SIG-M5 (cell line): Measurements from ENCODE around the gene NDRG4.

Experiments used
- DNase-seq: peaks from one replicate; lab custom pipeline; 2025; lab: John Stamatoyannopoulos, UW

NDRG4 gene

DNA sequence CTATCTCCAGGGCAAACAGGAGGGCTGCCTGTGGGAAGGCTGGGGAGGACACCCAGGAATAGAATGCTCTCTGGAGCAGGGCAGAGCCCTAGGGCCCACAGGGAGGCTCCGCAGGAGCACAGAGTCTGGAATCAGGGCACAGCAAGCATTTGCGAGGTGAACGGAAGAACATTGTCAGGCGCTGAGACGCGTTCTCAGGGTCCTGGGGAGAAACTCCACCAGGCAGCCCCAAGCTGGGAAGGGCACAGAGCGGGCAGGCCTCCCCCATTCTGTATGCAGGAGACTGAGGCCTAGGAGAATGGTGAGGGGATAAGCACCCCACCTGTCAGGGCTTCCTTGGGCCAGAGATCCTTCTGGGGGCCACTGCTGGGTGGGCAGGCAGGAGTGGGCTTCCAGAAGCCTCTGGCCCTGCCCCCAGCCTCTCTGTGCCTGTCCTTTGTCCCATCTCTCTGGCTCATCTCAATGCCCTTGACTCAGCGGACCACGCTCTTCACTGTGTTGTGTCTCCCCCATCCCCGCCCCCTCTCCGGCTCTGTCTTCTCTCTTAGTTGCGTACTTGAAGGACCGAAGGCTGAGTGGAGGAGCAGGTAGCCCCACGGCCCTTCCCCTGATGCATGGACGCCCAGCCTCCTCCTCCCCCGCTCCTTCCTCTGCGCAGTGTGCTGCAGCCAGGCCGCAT lies 10.3 kb downstream of the NDRG4 start:
- no peak for DNase-seq

DNA sequence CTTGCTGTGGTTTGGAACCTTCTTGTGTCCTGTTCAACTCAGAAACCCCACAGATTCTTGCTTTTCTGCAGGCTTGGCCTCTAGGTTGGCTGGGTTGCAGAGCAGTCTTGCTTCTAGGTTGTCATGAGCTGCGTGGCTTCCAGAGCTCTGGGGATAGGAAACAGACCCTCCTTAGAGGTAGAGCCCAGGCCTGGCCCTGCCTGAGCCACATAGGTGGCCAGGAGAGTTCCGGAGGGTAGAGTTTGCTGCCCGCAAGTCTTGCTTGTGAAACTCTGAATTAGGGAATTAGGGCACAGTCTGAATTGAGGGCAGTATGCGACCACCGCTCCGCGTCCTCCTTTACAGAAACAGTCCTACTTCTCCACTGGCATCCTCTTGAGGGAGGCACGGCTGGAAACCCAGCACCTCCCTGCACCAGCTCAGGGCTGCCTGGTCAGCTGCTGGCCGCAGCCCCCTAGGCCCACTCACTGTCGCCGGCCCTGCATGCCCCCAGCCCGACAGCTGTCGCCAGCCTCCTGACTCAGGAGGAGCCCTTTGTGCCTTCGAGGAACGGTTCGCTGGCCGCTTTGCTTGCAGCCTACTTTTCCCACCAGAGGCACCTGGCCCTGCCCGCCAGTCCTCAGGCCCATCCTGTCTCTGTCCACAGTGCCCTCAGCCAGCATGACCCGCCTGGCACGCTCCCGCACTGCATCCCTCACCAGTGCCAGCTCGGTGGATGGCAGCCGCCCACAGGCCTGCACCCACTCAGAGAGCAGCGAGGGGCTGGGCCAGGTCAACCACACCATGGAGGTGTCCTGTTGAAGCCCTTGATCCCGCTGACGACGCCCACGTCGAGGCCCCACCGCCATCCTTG lies 11.1 kb downstream of the NDRG4 start:
- DNase-seq: no peak

DNA sequence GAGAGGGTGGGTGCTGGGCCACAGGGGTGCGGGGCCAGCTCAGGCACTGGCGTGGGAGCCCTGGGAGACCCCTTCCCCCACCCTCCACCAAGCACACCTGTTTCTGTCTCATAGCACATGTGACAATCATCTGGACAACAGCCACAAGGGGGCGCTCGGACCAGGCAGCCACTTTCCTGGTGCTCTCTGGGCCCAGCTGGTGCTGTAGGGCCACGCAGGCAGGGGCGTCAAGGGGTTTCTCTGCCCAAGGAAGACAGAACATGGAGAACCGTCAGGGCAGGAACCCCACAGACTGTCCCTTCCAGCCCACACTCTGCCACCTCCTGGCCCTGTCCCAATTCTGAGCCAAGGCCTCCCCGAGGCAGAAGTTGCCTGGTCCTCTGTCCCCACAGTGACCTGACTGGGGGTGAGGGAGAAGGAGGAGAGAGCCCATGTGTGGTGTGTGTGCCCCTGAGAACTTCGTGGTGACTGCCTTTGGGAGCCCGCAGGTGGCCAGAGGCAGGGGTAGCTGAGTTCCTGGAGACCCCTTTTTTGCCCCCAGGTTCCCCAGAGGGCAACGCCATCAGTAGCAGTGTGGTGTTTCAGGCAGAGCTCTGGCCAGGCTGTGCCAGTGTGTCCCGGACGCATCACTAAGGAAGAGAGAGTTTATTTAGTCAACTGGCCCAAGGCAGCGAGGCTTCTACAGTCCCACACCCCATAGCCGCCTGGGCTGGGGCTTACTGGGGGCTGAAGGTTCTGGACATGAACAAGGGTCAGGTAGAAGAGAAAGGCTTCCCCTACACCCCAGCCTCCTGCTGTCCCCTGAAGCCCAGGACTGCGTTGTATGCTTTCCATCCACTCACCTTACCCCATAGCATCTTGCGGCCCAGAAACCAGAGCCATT lies 12.2 kb downstream of the NDRG4 start:
- DNase-seq: no peak

DNA sequence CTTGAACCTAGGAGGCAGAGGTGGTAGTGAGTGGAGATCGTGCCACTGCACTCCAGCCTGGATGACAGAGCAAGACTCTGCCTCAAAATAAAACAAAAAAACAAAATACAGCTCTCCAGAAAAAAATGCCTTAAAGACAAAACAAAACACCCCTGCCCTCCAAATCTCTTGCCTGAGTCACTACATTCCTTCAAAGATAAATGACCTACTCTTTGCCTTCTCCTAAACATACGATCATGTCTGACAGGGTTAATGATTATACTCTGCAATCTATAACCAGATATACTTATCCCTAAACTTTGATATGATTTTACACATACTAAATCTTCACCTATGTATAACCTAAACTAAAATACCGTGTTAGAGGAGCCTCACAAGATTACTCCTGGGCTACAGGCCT lies 13.9 kb downstream of the NDRG4 start:
- no peak for DNase-seq

DNA sequence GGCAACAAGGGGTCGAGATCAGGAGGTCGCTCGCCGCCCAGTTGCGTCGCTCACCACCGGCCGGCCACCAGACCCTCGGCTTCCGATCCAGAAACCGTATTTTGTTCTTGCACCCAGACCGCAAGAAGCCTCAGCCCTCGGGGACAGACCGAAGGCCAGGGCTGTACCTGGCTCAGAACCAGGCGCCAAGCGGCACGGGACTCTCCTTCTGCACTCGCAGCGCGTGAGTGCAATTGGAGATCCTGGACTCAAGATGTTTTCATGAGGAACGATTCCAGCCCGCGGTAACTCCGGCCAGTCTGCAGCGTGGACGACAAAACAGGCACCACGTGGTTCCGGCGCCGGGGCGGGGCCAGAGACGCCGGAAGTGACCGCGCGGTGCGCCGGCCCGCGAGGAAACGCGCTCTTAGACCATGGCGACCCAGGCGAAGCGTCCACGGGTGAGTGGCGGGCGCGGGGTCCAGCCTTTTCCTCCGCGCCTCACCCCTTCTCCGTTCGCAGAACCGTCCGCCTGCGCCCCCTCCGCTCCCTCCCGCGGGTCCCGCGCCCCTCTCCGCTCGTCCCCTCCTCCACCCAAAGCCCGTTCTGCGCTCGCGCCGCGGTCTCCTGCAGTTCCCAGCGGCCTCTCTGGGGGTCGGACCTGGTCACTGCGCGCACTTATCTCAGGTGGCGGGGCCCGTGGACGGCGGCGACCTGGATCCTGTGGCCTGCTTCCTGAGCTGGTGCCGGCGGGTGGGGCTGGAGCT lies 15.4 kb downstream of the NDRG4 start, which contains the start of gene SETD6:
TSS of gene SETD6 (plus strand) at position 393 of the 746 bp plus-strand sequence. CDS start at position 414, 21 bp downstream.
- no peak for DNase-seq

DNA sequence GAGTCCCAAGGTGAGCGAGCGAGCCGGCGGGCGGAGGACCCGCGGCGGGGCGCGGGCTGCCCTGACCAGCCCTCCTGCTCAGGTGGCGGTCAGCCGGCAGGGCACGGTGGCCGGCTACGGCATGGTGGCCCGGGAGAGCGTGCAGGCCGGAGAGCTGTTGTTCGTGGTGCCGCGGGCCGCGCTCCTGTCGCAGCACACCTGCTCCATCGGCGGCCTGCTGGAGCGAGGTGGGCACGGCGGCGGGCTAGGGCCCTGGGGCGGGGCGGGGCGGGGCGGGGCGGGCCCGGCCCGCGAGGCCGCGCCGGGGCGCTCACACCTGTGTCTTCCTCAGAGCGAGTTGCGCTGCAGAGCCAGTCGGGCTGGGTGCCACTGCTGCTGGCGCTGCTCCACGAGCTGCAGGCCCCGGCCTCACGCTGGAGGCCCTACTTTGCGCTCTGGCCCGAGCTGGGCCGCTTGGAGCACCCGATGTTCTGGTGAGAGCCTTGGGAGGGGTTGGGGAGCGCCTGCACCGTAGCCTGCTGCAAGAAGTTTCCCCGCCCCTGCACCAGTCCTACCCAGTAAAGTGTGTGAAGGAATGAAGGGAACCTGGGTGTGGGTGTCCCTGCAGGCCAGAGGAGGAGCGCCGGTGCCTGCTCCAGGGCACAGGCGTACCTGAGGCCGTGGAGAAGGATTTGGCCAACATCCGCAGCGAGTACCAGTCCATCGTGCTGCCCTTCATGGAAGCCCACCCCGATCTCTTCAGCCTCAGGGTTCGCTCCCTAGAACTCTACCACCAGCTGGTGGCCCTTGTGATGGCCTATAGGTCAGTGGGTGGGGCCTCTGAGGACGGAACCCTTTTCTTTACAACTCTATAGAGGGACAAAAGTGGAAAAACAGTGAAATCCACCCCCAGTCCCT lies 16.2 kb downstream of the NDRG4 start:
- no peak for DNase-seq

DNA sequence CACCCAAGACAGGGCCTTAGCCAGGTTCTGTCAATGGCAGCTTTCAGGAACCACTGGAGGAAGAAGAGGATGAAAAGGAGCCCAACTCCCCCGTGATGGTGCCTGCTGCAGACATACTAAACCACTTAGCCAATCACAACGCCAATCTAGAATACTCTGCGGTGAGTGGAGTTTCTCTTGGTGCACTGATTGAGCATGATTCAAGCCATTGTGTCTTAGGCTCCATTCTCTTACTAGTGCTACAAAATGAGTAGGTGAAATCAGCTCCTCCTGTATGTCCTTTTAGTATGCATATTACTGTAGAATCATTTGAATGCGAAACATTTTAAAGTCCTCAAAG lies 16.8 kb downstream of the NDRG4 start:
- no peak for DNase-seq

DNA sequence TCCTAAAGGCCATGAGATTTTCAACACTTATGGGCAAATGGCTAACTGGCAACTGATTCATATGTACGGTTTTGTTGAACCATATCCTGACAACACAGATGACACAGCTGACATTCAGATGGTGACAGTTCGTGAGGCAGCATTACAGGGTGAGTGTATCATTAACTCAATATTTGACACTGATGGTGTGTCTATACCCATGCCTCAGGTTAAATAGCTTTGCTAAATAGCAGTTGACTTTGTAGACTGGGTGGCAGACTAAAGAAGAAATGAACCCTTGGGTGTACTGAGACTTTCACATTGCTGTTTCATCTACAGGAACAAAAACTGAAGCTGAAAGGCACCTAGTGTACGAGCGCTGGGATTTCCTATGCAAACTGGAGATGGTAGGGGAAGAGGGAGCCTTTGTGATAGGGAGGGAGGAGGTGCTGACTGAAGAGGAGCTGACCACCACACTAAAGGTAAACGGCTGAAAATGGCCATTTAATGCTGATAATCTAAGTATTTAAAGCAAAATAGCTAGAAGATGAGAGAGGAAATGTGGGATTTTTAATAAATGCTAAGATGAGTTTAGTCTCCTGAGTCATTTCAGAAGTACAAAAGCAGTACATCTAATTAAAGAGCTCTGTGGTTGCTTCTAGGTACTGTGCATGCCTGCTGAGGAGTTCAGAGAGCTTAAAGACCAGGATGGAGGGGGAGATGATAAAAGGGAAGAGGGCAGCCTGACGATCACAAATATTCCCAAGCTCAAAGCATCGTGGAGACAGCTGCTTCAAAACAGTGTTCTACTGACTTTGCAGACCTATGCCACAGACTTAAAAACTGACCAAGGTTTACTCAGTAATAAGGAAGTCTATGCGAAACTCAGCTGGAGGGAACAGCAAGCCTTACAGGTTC lies 18.4 kb downstream of the NDRG4 start:
- DNase-seq: no peak

DNA sequence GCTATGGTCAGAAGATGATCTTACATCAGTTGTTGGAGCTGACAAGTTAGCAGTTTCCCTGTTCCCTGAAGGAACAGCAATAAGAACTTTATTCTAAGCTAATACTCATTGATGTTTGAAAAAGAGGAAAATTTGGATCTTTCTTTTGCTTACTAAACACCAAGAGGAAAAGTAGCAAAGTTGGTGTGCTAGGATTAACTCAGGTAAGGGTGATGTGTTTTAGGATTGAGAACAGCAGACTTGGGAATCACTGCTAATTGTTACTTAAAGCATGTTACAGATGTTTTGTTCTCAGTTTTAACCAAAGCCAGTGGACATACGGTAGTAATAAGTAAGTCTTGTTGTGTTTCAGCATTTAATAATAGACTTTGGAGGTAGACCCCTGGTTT lies 19.0 kb downstream of the NDRG4 start:
- no peak for DNase-seq

DNA sequence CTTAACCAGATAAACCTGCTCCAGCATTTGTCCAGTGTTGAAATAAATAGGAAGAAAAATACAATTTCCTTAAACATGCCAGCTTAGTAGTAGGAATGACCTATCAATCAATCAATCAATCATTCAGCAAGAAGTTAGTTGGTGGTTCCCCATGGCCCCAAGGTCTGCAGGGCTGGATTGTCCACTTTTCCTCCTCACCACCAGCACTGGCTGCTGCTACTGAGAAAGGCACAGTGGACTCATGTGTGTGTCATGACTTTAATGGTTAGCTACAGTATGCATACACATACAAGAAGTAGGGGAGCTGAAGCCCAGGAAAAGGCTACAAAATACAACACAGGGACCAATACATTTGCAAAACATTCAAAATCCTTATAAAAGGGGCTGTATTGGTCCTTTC lies 19.8 kb downstream of the NDRG4 start:
- DNase-seq: no peak

DNA sequence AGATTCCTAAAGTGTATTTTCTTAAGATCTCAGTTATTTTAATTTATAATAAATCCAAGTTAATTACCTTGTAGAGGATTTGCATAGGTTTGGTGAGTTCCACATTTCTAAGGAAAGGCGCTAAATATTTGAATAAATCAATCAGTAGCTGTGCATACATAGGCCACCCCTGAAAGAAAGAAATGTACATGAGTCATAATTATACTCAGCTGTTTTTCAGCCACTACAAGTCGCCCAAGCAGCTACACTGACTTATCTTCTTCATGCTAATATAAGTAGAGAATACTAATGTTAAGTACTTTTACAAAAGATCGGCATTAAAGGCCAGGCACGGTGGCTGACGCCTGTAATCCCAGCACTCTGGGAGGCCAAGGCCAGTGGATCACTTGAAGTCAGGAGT lies 30.2 kb downstream of the NDRG4 start:
- no peak for DNase-seq

DNA sequence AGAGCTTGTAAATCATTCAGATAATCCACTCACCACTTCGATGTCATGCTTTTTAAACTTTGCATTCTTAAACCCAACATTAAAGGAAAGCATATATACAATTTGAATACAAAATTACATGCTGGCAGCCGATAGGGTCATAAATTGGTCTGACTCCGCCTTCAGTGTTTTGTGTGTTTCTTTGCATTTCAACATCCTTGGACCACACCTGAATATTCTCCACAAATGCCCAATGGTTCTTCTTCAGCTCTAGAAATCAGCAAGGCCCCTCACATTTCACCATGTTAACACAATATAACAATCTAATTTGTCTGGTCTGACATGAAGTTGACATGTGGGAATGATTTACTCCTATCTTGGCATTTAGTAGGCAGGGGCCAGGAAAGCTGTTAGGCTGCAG lies 32.5 kb downstream of the NDRG4 start:
- no peak for DNase-seq

DNA sequence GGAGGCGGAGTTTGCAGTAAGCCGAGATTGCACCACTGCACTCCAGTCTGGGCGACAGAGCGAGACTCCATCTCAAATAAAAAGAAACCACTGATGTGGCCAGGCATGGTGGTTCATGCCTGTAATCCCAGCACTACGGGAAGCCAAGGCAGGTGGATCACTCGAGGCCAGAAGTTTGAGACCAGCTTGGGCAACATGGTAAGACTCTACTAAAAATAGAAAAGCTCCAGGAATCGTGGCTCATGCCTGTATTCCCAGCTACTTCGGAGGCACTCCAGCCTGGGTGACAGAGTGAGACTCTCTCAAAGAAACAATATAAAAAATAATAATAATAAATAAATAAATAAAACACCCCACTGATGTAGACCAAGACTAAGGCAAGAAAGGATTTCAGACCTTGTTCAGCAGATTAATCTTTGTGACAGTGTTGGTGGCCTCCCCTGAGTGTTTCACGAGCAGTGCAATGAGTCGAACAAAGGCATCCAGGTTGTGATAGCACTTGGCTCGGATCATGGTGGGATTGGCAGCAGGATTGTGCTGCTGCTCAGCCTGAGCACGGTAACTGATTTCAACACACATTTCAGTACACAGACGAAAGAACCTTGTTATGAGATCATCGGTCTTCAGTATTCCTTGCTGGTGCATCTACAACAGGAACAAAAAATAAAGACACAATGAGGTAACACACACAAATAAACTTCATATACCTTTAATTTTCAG lies 34.0 kb downstream of the NDRG4 start:
- DNase-seq: no peak

DNA sequence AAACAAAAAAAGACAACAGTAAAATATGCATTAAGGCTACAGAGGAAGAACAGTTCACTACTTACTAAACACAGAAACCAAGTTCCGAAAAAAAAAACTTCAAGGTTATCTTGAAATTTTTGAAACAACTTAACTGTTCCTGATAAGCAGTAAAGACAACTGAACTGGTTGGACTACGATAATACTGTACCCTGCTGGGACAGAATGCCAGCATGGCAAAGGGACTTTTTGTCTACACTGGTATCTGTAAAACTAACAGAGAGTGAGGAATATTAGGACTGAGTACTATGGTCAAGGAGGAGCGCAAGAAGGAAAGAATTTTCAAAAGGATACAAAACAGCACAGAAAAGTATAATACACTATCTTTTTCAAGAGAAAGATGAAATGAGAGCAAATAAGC lies 35.2 kb downstream of the NDRG4 start:
- DNase-seq: no peak

DNA sequence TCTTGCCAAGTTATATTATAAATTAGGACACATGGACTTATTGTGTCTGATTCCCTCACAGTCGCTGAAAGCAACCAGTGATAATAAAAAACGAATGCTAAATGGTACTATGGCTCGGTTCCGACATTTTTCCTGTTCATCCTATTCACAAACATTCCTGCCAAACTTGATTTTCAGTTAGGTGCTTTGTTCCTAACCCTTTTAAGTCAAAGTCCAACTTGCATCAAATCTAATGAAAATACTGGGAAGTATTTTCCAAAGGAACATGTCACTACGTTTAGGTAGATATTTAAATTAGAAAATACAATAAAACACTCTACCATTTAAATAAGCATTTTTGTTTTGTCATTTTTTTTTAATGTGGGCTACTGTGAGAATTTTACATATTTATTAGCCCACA lies 36.3 kb downstream of the NDRG4 start:
- no peak for DNase-seq

DNA sequence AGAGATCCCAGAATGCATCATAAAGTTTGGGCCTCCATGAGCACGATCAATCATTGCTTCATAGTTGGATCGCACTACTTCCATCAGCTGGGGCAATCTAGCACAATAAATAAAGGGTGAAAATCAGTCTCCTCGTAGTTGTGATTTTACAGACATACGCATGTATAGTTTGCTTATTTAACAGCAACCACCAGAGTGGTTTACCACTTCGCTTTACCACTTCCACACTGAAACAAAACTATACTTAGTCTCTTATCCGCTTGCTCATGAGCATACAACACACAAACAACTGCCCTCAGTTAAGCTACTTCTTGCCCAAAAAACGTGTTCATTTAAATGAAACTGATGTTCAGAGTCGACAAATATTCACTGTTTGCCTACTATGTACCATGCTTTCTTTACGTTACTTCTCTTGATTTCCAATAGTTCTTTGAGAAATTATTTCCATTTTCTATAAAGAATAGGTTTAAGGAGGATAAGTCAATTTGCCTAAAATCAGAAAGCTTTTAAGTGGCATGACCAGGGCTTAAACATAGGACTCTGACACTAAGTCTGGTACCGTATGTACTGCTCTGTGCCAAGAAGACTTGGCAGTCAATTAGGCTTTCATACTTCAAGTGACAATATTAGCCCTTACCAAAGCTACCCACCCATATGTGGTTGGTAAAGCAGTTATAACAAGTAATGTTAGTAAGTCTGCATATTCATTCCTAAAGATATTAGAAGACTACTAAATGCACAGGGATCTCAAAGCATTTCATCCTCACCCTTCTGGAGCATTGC lies 37.4 kb downstream of the NDRG4 start:
- DNase-seq: no peak

DNA sequence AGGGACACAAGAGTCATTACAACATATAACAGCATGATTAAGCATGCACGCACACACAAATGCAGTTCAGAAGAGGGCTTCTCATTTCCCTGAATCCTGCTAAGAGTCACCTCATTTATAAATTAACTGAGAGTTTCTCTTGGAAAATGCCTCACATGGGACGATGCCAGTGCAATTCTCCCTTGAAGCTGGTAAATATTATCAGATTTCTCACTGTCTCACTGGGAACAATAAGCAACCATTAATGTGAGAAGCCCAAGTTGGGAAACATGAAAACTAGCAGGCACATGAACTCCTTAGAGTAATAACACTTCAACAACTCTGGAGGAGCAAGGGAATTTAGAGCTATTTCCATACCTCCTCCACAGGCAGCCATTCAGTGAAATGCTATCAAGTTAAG lies 41.8 kb downstream of the NDRG4 start:
- no peak for DNase-seq

DNA sequence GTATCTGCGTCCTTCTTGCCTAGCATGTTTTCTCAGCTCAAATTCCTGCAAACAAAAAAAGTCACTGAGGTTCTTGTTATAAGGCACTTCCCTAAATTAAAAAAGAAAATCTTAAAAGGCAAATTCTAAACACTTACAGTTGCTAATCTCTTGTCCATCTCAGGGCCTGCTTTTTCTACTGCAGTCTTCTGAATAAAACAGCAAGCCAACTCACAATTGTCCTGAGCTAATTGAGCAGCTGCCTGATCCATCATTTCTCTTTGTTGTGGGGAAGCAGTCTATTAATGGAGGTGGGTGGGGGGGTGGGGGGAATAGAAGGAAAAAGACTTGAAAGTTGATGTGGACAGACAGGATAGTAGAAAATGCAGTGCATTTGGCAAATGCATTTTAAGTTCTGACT lies 42.3 kb downstream of the NDRG4 start:
- DNase-seq: no peak
